Astrocyte (in vitro differentiated cells and primary cell): Measurements from ENCODE around the gene SOX2. TPM values are rescaled to one million over a fixed set of nuclear protein-coding genes. Genes with fewer than 3 reads are reported as not detected.

Source experiments
- DNase-seq: peaks from one replicate; pipeline ENCODE4 v3.0.0-alpha.2; 2010; ENCODE audit warnings: low read depth
- FAIRE-seq: peaks from 2 replicates; lab custom pipeline; 2011; peaks lifted over from hg19 to GRCh38; lab: Jason Lieb, UNC
- H2AFZ ChIP-seq: 2 replicates; pipeline ENCODE4 v1.6.0; 2012; ENCODE audit warnings: low read depth, low read length, inconsistent platforms
- H3K27ac ChIP-seq: 2 replicates; pipeline ENCODE4 v1.5.1; 2011; ENCODE audit warnings: low read depth, low read length, inconsistent platforms
- H3K27me3 ChIP-seq: 2 replicates; pipeline ENCODE4 v1.6.0; 2011; ENCODE audit warnings: low read length, inconsistent platforms; ENCODE audit not compliant: insufficient read depth
- H3K36me3 ChIP-seq: 2 replicates; pipeline ENCODE4 v1.5.1; 2011; ENCODE audit warnings: low read length, inconsistent platforms; ENCODE audit not compliant: insufficient read depth
- H3K4me1 ChIP-seq: 2 replicates; pipeline ENCODE4 v1.5.1; 2011; ENCODE audit warnings: low read length, inconsistent platforms; ENCODE audit not compliant: insufficient read depth
- H3K4me2 ChIP-seq: 2 replicates; pipeline ENCODE4 v1.6.0; 2012; ENCODE audit warnings: low read length, inconsistent platforms
- H3K4me3 ChIP-seq: 2 replicates; pipeline ENCODE4 v1.5.1; 2011; ENCODE audit warnings: low read depth, mild to moderate bottlenecking, low read length, inconsistent platforms; ENCODE audit not compliant: insufficient read depth
- H3K79me2 ChIP-seq: 2 replicates; pipeline ENCODE4 v1.6.0; 2012; ENCODE audit warnings: mild to moderate bottlenecking, low read length, inconsistent platforms; ENCODE audit not compliant: insufficient read depth
- H3K9ac ChIP-seq: 2 replicates; pipeline ENCODE4 v1.6.0; 2012; ENCODE audit warnings: mild to moderate bottlenecking, low read length, inconsistent platforms
- H3K9me3 ChIP-seq: 2 replicates; pipeline ENCODE4 v1.5.1; 2012; ENCODE audit warnings: low read depth, mild to moderate bottlenecking, low read length, inconsistent platforms; ENCODE audit not compliant: insufficient read depth
- H4K20me1 ChIP-seq: 2 replicates; pipeline ENCODE4 v1.6.0; 2012; ENCODE audit warnings: low read length, inconsistent platforms; ENCODE audit not compliant: insufficient read depth
- H3K27ac Mint-ChIP-seq: one replicate; pipeline ENCODE4 v1.8.0; 2021; ENCODE audit warnings: mild to moderate bottlenecking, mixed read lengths; ENCODE audit not compliant: unreplicated experiment
- H3K27me3 Mint-ChIP-seq: one replicate; pipeline ENCODE4 v1.8.0; 2021; ENCODE audit warnings: low read depth, mixed read lengths; ENCODE audit not compliant: unreplicated experiment
- H3K36me3 Mint-ChIP-seq: one replicate; pipeline ENCODE4 v1.8.0; 2021; ENCODE audit warnings: low read depth, mixed read lengths; ENCODE audit not compliant: unreplicated experiment
- H3K4me1 Mint-ChIP-seq: one replicate; pipeline ENCODE4 v1.8.0; 2021; ENCODE audit warnings: low read depth, mixed read lengths; ENCODE audit not compliant: unreplicated experiment
- H3K4me3 Mint-ChIP-seq: one replicate; pipeline ENCODE4 v1.8.0; 2021; ENCODE audit warnings: mild to moderate bottlenecking, moderate library complexity, mixed read lengths; ENCODE audit not compliant: unreplicated experiment
- H3K9me3 Mint-ChIP-seq: one replicate; pipeline ENCODE4 v1.8.0; 2021; ENCODE audit warnings: mild to moderate bottlenecking, mixed read lengths; ENCODE audit not compliant: unreplicated experiment
- CTCF ChIP-seq: IDR thresholded peaks from 2 replicates; pipeline ENCODE4 v1.5.1; 2011; ENCODE audit warnings: low read depth, mild to moderate bottlenecking, inconsistent platforms, low read length, moderate library complexity; ENCODE audit not compliant: insufficient read depth
- EZH2 ChIP-seq: IDR thresholded peaks from 2 replicates; pipeline ENCODE4 v1.6.1; 2012; ENCODE audit warnings: mild to moderate bottlenecking, low read length, inconsistent platforms; ENCODE audit not compliant: insufficient read depth
- total RNA-seq: library from RNA; stranded (reverse); gene quantifications from 2 replicates; pipeline ENCODE4 v1.2.1, GENCODE V29; 2021

The SOX2 gene
- total RNA-seq, 1 donor from 2014 or later, result 6.5 TPM

GRCh38 chr3:181755959-181756358 lies 44.2 kb downstream of the SOX2 start:
- Histone ChIP-seq H3K79me2 (no peaks in the 10 kb centered on the region), H3K4me2 (no peak overlapping the region), H4K20me1 (no peaks in the 10 kb centered on the region), H2AFZ (no peak overlapping the region), H3K27ac (no peak overlapping the region), H3K4me3 (no peak overlapping the region), H3K9ac (no peak overlapping the region), H3K4me1 (peaks cover 3% of the 10 kb centered on the region), H3K9me3 (no peaks in the 10 kb centered on the region), H3K36me3 (no peaks in the 10 kb centered on the region), H3K27me3 (no peaks in the 10 kb centered on the region)
- DNase-seq (no peak), FAIRE-seq (no peak)
- TF ChIP-seq EZH2, result no peak
- no peak for TF ChIP-seq CTCF
- Mint-ChIP-seq H3K27ac (peak overlapping the region; percentile 56), H3K36me3 (no peaks in the 10 kb centered on the region), H3K4me3 (no peak overlapping the region), H3K27me3 (no peaks in the 10 kb centered on the region), H3K4me1 (peaks cover 29% of the 10 kb centered on the region), H3K9me3 (no peaks in the 10 kb centered on the region)

GRCh38 chr3:181756645-181757297 lies 45.0 kb downstream of the SOX2 start:
- Mint-ChIP-seq H3K4me3 (no peak overlapping the region), H3K27me3 (no peaks in the 10 kb centered on the region), H3K9me3 (no peaks in the 10 kb centered on the region), H3K36me3 (no peaks in the 10 kb centered on the region), H3K4me1 (peaks cover 29% of the 10 kb centered on the region), H3K27ac (no peak overlapping the region)
- no peaks in the 10 kb centered on the region for H3K27me3 ChIP-seq
- no peak overlapping the region for H3K9ac ChIP-seq
- H3K4me3 ChIP-seq, result no peak overlapping the region
- H3K4me1 ChIP-seq, result peaks cover 3% of the 10 kb centered on the region
- DNase-seq, result no peak
- H3K79me2 ChIP-seq, result no peaks in the 10 kb centered on the region
- no peaks in the 10 kb centered on the region for H3K9me3 ChIP-seq
- H3K4me2 ChIP-seq, result no peak overlapping the region
- H2AFZ ChIP-seq, result no peak overlapping the region
- H4K20me1 ChIP-seq, result no peaks in the 10 kb centered on the region
- no peak for FAIRE-seq
- no peak overlapping the region for H3K27ac ChIP-seq
- TF ChIP-seq EZH2 (no peak), CTCF (no peak)
- H3K36me3 ChIP-seq, result no peaks in the 10 kb centered on the region

- Histone ChIP-seq H3K4me1 (no peaks in the 10 kb centered on the region), H3K9ac (no peak overlapping the region), H3K4me2 (no peak overlapping the region), H3K4me3 (no peak overlapping the region), H3K27me3 (no peaks in the 10 kb centered on the region), H3K36me3 (no peaks in the 10 kb centered on the region), H4K20me1 (no peaks in the 10 kb centered on the region), H2AFZ (no peak overlapping the region), H3K27ac (no peak overlapping the region), H3K79me2 (no peaks in the 10 kb centered on the region), H3K9me3 (no peaks in the 10 kb centered on the region)
- FAIRE-seq (no peak), DNase-seq (no peak)
- no peaks in the 10 kb centered on the region for H3K9me3 Mint-ChIP-seq
- H3K27me3 Mint-ChIP-seq, result no peaks in the 10 kb centered on the region
- H3K36me3 Mint-ChIP-seq, result no peaks in the 10 kb centered on the region
- H3K4me3 Mint-ChIP-seq, result no peak overlapping the region
- TF ChIP-seq EZH2 (no peak), CTCF (no peak)
- H3K4me1 Mint-ChIP-seq, result peaks cover 24% of the 10 kb centered on the region
- no peak overlapping the region for H3K27ac Mint-ChIP-seq
Observed at GRCh38 chr3:181757694-181758306, 46.1 kb downstream of the SOX2 start.
